RWPE2 (cell line): Measurements from ENCODE around the gene ATG9A.

Experiments used
- ATAC-seq: fragments of 200-7000 bp; cut with Tn5 transposase; 3 replicates; pipeline ENCODE4 v1.9.1; 2021; ENCODE audit warnings: low read depth
- DNase-seq: peaks from one replicate; pipeline ENCODE4 v3.0.0-alpha.2; 2020; ENCODE audit warnings: low spot score
- H3K27ac ChIP-seq: fragments of 450-650 bp; 2 replicates; pipeline ENCODE4 v1.5.1; 2017; ENCODE audit warnings: mild to moderate bottlenecking; ENCODE audit not compliant: poor library complexity, severe bottlenecking
- H3K27me3 ChIP-seq: fragments of 250-450 bp; sonication (Bioruptor Pico); 2 replicates; pipeline ENCODE4 v1.5.1; 2021; ENCODE audit warnings: mild to moderate bottlenecking, moderate library complexity; ENCODE audit not compliant: insufficient read depth, poor library complexity, severe bottlenecking
- H3K36me3 ChIP-seq: fragments of 250-450 bp; sonication (Bioruptor Pico); 2 replicates; pipeline ENCODE4 v1.5.1; 2020; ENCODE audit warnings: low read depth, mild to moderate bottlenecking, moderate library complexity
- H3K4me1 ChIP-seq: fragments of 250-450 bp; sonication (Bioruptor Pico); 2 replicates; pipeline ENCODE4 v1.5.1; 2021; ENCODE audit warnings: mild to moderate bottlenecking, moderate library complexity; ENCODE audit not compliant: insufficient read depth, poor library complexity, severe bottlenecking
- H3K4me3 ChIP-seq: fragments of 250-450 bp; sonication (Bioruptor Pico); 2 replicates; pipeline ENCODE4 v1.5.1; 2021; ENCODE audit warnings: mild to moderate bottlenecking, moderate library complexity; ENCODE audit not compliant: severe bottlenecking
- H3K9me3 ChIP-seq: fragments of 250-450 bp; sonication (Bioruptor Pico); 2 replicates; pipeline ENCODE4 v1.5.1; 2021; ENCODE audit warnings: mild to moderate bottlenecking, moderate library complexity; ENCODE audit not compliant: severe bottlenecking
- TF ChIP-seq, protein P1 (sequence below): fragments of 450-650 bp; IDR thresholded peaks from one replicate; pipeline ENCODE4 v1.5.1; 2017; ENCODE audit warnings: mild to moderate bottlenecking, moderate library complexity; ENCODE audit not compliant: poor library complexity, severe bottlenecking

Gene ATG9A

DNA sequence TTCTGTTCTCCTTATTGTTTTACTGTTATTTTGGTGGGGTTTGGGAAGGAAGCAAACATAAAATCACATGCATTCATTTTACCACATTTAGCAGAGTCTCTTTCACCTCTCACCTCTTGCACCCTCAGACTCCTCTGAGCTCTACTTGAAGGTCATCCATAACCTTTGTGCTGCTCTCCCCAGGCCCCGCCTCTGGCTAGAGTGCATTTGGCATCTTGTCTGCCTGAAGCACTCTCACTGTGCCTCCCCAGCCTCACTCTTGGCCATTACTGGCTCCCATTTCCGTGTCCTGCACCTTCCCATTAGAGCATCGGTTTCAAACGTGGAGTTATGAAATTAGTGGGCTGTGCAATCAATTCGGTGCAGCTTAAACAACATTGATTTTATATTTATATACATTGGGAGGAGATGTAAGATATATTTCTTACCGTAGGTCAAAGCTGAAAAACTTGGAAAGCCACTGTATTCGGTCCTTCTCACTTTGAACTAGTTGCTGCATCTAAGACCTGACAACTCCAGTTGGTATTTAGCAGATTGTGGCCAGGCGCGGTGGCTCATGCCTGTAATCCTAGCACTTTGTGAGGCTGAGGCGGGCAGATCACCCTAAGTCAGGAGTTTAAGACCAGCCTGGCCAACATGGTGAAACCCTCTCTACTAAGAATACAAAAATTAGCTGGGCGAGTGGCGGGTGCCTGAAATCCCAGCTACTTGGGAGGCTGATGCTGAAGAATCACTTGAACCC, 29.8 kb downstream of the ATG9A start:
- no peaks in the 10 kb centered on the region for H3K36me3 ChIP-seq
- no peak for DNase-seq
- no peak overlapping the region for H3K4me3 ChIP-seq
- H3K27ac ChIP-seq = no peak overlapping the region
- no peaks in the 10 kb centered on the region for H3K27me3 ChIP-seq
- no peaks in the 10 kb centered on the region for H3K9me3 ChIP-seq
- ATAC-seq = no peak
- TF ChIP-seq, protein P1, sequence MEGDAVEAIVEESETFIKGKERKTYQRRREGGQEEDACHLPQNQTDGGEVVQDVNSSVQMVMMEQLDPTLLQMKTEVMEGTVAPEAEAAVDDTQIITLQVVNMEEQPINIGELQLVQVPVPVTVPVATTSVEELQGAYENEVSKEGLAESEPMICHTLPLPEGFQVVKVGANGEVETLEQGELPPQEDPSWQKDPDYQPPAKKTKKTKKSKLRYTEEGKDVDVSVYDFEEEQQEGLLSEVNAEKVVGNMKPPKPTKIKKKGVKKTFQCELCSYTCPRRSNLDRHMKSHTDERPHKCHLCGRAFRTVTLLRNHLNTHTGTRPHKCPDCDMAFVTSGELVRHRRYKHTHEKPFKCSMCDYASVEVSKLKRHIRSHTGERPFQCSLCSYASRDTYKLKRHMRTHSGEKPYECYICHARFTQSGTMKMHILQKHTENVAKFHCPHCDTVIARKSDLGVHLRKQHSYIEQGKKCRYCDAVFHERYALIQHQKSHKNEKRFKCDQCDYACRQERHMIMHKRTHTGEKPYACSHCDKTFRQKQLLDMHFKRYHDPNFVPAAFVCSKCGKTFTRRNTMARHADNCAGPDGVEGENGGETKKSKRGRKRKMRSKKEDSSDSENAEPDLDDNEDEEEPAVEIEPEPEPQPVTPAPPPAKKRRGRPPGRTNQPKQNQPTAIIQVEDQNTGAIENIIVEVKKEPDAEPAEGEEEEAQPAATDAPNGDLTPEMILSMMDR = no peak
- H3K4me1 ChIP-seq = no peaks in the 10 kb centered on the region

DNA sequence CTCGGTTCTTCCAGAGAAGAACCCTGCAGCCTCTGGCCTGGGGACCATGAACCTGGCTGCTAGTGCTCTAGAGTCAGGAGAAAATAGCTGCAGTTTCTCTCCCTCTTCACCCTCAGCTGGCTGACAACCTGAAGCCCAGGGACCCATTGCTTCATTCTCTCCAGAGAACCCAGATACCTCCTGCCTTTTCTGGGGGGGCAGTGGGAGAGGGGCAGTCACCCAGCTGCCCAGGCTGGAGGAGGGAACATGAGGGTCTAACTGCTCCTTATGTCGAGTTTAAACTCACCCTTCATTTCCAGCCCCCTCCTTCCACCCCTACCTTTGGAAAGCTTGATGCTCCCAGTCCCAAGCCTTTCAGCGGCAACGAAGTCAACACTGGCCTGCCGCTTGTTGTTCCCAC, 30.5 kb downstream of the ATG9A start:
- no peaks in the 10 kb centered on the region for H3K9me3 ChIP-seq
- TF ChIP-seq, protein P1 = no peak
- no peak overlapping the region for H3K27ac ChIP-seq
- H3K27me3 ChIP-seq = no peaks in the 10 kb centered on the region
- ATAC-seq = no peak
- no peak for DNase-seq
- H3K4me3 ChIP-seq = no peak overlapping the region
- no peaks in the 10 kb centered on the region for H3K4me1 ChIP-seq
- no peaks in the 10 kb centered on the region for H3K36me3 ChIP-seq

DNA sequence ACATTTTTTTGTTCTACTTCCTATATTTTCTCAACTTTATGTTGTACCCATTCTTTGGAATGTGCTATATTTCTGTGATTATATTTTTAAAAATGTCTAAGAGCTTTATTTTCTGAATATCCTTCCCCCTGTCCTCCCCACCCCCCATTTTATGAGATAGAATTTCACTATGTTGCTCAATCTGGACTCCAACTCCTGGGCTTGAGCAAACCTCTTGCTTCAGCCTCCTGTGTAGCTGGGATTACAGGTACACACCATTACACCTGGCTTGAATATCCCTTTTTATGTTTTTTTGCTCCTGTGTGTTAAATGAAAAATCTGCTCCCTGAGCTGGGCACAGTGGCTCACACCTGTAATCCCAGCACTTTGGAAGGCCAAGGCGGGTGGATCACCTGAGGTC, 32.0 kb downstream of the ATG9A start:
- ATAC-seq = no peak
- no peak overlapping the region for H3K4me3 ChIP-seq
- no peaks in the 10 kb centered on the region for H3K27me3 ChIP-seq
- no peak for DNase-seq
- TF ChIP-seq, protein P1 = no peak
- H3K9me3 ChIP-seq = no peaks in the 10 kb centered on the region
- H3K4me1 ChIP-seq = no peaks in the 10 kb centered on the region
- H3K27ac ChIP-seq = no peak overlapping the region
- no peaks in the 10 kb centered on the region for H3K36me3 ChIP-seq

DNA sequence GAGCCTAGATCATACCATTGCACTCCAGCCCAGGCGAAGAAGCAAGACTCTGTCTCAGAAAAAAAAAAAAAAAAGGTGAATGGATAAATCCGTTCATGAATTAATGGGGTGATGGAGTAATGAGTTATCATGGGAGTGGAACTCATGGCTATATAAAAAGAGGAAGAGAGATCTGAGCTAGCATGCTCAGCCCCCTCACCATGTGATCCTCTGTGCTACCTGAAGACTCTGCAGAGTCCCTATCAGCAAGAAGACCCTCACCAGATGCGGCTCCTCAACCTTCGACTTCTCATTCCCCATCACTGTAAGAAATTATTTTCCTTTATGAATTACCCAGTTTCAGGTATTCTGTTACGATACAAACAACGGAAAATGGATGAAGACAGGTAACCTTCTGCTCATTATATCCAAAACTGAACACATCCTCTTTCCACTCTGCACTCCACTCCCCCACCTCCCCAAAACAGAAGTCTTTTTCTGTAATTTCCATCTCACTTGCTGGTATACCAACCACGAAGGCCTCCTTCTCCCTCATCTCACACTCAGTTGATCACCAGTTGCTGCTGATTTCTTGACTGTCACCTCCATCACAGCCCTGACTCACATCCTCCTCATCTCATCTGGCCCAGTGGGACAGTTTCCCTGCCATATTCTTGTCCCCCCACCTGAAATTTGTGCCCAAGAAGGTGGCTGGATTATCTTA, 42.5 kb downstream of the ATG9A start:
- ATAC-seq (no peak), DNase-seq (no peak)
- no peak overlapping the region for H3K4me3 ChIP-seq
- no peaks in the 10 kb centered on the region for H3K4me1 ChIP-seq
- TF ChIP-seq, protein P1 = no peak
- H3K9me3 ChIP-seq = no peaks in the 10 kb centered on the region
- H3K27me3 ChIP-seq = no peaks in the 10 kb centered on the region
- H3K27ac ChIP-seq = no peak overlapping the region
- peaks cover 11% of the 10 kb centered on the region for H3K36me3 ChIP-seq

DNA sequence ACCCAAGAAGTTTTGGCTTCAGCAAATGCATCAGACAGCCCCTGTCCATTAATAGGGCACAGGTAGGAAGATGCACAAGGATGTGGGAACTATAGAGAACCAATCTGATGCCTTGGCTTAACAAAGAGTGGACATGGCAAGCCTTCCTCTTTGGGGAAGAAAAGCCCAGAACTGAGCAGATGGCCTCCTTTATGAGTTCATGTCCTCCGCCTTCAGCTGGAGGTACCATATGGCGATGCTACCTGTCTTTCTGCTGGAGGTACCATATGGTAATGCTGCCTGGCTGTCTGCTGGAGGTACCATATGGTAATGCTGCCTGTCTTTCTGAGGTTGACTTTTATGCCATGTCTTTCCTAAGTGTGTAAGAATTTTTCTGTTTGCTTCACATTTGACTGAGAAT, 45.3 kb downstream of the ATG9A start:
- Histone ChIP-seq H3K9me3 (no peaks in the 10 kb centered on the region), H3K27me3 (no peaks in the 10 kb centered on the region), H3K4me1 (no peaks in the 10 kb centered on the region), H3K36me3 (peaks cover 27% of the 10 kb centered on the region), H3K27ac (no peak overlapping the region), H3K4me3 (no peak overlapping the region)
- ATAC-seq = no peak
- TF ChIP-seq, protein P1 = no peak
- no peak for DNase-seq
